GM18498 (cell line): ENCODE measurements around the gene UNK.

Experiments
- ATAC-seq: cut with Tn5 transposase; IDR thresholded peaks from one replicate; pipeline ENCODE4 v1.9.1; 2021; ENCODE audit warnings: mild to moderate bottlenecking, moderate library complexity; ENCODE audit not compliant: unreplicated experiment

UNK gene

DNA sequence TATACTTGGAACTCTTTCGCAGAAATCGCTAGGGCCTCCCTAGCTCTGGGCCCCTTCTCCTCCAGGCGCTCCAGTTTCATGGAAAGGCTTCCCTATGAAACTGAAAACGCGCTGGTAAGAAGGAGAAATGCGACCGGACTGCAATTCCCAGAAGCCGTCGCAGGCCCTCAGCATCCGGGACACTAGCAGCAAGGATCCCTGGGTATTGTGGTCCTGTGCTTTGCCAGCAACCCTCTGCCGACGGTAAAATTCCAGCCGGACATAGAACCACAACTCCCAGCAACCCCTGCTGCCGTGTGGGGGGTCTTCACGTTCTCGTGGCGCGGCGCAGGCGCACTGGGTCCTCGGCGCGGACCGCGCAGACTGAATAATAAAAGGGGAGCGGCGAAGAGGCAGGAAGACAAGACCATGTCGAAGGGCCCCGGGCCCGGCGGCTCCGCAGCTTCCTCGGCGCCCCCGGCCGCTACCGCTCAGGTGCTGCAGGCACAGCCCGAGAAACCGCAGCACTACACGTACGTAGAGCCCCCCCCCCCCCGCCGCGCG is at the start of gene UNK:
UNK (plus strand) TSS at position 334 of the 543 bp plus-strand sequence; CDS start at position 409, 75 bp downstream.
- ATAC-seq, result peak; percentile 62

DNA sequence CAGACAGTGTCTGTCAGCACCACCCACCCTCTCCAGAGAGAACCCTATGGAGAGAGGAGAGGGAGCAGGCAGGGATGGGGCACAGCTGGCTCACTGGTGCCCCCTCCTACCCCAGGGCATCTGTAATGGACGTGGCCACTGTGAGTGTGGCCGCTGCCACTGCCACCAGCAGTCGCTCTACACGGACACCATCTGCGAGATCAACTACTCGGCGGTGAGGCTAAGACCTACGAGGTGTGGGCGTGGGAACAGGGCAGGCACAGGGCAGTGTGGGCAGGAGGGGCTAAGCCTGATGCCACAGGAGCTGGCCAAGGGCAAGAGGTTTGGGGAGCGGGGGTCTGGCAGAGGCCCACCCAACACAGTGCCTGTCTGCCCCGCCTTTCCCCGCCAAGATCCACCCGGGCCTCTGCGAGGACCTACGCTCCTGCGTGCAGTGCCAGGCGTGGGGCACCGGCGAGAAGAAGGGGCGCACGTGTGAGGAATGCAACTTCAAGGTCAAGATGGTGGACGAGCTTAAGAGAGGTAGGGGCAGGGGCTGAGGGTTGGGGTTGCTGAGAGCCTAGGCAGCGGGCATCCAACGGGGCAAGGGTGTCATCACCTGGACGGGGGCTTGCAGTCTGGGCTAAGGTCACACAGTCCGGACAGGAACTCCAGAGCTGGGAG is 48.3 kb upstream of the UNK start:
- ATAC-seq, result no peak

DNA sequence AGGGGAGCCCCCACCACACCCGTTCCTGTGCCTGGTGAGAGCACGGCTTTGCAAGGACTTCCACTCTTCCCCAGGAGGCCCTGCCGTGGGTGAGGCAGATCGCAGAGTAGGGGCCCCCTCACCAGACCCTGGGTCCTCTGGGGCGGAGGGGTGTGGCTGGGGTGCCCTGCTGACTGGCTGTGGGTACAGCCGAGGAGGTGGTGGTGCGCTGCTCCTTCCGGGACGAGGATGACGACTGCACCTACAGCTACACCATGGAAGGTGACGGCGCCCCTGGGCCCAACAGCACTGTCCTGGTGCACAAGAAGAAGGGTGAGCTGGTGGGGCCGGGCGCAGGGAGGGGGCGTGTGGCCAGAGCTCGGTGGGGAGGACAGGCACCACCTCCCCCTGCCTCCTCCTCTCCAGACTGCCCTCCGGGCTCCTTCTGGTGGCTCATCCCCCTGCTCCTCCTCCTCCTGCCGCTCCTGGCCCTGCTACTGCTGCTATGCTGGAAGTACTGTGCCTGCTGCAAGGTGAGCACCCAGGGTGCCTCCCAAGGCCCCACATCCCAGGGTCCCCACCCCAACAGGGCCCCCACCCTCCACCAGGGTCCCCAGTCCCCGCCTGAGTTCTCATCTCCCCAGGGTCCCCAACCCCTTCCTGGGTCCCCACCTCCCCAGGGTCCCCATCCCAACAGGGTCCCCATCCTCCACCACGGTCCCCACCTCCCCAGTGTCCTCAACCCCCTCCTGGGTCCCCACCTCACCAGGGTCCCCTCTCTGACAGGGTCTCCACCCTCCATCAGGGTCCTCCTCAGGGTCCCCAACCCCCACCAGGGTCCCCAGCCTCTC is 47.3 kb upstream of the UNK start:
- no peak for ATAC-seq

DNA sequence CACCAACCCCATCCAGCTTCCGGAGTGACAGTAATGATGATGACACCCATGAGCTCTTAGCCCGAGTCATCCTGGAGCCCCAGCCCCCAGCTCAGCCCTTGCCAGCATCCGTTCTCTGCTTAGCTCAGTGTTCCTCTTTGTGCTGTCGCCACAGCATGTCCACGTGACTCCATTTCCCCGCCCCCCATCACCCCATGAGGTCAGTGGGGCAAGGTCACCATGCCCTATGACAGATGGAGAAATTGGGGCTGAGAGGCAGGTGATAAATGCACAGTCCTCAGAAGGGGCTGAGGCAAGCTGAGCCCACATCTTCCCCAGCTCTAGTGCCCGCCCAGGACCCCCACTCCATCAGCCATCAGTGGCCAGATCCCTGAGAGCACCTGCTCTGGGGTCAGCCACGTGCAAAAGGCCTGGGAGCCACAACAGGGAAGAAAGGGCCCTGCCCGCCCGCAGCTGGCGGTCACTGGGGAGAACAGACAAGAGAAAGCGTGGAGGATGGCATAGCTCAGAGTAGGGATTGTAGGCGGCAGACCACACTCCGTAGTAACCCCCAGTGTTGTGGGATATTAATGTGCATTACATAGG is 46.3 kb upstream of the UNK start:
- no peak for ATAC-seq

DNA sequence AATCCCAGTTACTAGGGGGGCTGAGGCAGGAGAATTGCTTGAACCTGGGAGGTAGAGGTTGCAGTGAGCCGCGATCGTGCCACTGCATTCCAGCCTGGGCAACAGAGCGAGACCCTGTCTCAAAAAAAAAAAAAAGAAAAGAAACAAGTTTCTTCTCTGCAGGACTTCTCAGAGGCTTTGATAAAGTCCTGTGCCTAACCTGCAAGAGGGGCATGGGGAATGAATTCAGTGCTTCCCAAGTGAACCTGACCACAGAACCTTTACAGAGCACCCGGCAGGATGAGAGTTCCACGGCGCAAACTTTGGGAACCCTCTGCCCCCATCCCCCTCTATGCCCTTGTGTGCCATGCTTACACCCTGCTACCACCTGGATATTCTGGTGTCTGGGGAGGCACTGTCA is 45.4 kb upstream of the UNK start:
- ATAC-seq, result no peak

- no peak for ATAC-seq
These were observed 44.8 kb upstream of the UNK start for GRCh38 chr17:75739801-75740200.

DNA sequence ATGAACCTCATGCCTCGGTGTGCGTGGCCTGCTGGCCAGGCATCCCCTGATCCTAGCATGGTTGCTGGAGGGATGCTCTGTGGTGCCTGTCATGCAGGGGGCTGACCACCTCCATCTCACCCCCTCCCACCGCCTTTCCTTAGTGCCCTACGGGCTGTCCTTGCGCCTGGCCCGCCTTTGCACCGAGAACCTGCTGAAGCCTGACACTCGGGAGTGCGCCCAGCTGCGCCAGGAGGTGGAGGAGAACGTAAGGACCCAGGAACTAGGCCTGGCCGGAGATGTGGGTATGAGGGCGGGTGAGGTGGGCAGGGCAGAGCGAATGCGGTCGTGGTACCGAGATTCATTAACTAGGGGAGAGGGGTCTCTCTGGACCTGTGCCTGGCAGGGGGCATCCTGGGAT is 44.4 kb upstream of the UNK start:
- no peak for ATAC-seq

- ATAC-seq, result no peak
These were observed 44.0 kb upstream of the UNK start for GRCh38 chr17:75740631-75741077.

GRCh38 chr17:75742337-75742736 is 42.3 kb upstream of the UNK start:
- no peak for ATAC-seq

DNA sequence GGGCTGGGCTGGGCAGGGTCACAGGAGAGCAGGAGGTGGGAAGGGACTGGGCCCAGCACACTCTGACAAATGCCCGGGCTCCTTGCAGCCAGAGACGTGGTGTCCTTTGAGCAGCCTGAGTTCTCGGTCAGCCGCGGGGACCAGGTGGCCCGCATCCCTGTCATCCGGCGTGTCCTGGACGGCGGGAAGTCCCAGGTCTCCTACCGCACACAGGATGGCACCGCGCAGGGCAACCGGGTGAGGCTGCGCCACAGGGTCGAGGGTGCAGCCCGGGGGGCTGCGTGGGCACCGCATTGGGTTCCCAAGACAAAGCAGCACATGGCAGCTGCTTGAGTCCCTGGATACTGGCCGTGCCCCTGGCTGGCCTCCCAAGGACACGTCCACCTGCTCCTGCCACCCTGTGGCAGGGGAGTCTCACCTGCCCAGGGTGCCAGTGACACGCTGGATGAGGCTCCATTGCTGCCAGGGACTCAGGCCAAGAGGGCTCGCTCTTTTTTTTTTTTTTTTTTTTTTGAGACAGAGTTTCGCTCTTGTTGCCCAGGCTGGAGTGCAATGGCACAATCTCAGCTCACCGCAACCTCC is 40.9 kb upstream of the UNK start:
- no peak for ATAC-seq

DNA sequence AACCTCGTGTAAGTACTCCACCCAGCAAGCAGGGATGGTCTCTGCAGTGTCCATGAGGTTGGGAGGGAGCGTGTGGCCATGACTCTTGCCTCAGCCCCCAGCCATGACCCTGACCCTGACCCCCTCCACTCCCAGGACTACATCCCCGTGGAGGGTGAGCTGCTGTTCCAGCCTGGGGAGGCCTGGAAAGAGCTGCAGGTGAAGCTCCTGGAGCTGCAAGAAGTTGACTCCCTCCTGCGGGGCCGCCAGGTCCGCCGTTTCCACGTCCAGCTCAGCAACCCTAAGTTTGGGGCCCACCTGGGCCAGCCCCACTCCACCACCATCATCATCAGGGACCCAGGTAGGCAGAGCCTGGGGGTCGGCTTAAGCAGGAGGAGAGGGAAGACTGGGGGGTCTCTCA is 35.9 kb upstream of the UNK start:
- no peak for ATAC-seq

DNA sequence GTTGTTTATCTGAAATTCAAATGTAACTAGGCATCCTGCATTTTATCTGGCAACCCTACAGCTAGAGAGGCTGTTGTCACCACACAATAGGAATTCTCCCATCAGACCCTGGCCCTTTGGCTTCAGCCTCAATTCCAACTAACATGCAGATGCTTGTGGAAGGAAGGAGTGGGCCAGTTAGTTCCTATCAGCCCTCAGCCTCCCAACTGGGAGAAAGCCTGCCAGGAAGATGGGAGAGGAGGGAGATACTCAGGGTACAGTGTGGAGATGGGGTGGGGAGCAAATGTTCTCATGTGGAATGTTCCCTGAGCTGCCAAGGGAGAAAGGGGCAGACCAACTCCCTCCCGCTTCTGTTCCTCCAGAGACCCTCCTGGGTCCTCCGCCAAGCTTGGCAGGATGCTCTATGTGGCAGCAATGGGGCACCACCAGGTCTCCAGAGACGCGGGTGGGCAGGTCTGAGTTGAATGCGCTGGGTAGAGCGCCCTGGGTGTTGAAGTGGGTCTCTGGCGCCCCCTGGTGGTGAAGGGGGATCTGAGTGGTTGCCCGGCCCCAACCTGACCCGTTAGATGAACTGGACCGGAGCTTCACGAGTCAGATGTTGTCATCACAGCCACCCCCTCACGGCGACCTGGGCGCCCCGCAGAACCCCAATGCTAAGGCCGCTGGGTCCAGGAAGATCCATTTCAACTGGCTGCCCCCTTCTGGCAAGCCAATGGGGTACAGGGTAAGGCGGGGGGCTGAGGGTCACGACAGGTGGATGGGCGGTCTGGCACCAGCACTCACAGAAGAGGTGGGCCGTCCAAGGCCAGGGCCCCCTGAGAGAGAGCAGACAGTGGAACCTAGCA is 34.8 kb upstream of the UNK start:
- ATAC-seq, result no peak

GRCh38 chr17:75750661-75751423 is 33.8 kb upstream of the UNK start:
- no peak for ATAC-seq

- no peak for ATAC-seq
These were observed 32.8 kb upstream of the UNK start for GRCh38 chr17:75751676-75752404.

- ATAC-seq, result no peak
These were observed 32.2 kb upstream of the UNK start for GRCh38 chr17:75752405-75752709.

- no peak for ATAC-seq
These were observed 31.6 kb upstream of the UNK start for GRCh38 chr17:75752802-75753513.

DNA sequence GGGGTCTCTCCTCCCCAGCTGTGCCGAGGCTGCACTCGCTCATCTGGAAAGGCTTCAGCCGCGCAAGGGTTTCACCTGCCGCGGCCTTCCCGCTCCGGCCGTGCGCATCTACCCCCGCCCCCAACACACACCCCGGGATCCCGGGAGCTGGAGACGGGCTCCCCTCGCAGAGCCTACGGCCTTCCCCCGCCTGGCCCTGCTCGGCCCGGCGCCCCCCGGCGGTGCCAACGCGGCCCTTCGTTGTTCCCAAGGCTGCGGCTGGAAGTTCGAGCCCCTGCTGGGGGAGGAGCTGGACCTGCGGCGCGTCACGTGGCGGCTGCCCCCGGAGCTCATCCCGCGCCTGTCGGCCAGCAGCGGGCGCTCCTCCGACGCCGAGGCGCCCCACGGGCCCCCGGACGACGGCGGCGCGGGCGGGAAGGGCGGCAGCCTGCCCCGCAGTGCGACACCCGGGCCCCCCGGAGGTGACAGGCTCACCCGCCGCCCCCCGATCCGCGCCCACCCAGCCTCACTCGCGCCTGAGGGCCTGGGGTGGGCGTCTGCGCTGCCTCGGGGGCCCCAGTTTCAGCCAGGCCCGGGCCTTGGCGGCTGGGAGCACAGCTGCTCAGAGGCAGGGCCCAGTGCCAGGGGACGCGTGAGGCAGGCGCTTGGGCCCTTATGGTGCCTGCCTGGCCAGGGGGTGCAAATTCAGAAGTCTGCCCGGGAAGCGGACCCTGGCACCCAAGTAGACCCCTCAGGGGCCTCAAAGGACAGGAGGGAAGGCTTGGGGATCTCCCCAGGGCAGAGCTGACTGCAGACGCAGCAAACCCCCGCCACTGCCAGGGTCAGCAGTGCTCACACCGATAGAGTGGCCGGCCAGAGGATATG is 30.9 kb upstream of the UNK start:
- peak; percentile 60 for ATAC-seq
